Keratinocyte (primary cell): Measurements from ENCODE around the gene OR5V1. TPM values are rescaled to one million over a fixed set of nuclear protein-coding genes. Genes with fewer than 3 reads are reported as not detected.

Experiments
- DNase-seq: peaks from one replicate; pipeline ENCODE4 v3.0.0-alpha.2; 2011; ENCODE audit warnings: low read depth, missing footprints, low spot score
- FAIRE-seq: peaks from 2 replicates; lab custom pipeline; 2011; peaks lifted over from hg19 to GRCh38; lab: Jason Lieb, UNC
- H2AFZ ChIP-seq: 2 replicates; pipeline ENCODE4 v1.6.0; 2012; ENCODE audit warnings: low read length, control low read depth, inconsistent platforms; ENCODE audit not compliant: control insufficient read depth
- H3K27ac ChIP-seq: 2 replicates; pipeline ENCODE4 v1.5.1; 2011; ENCODE audit warnings: low read length; ENCODE audit not compliant: control insufficient read depth, insufficient read depth
- H3K27me3 ChIP-seq: 3 replicates; pipeline ENCODE4 v1.6.0; 2011; ENCODE audit warnings: low read length; ENCODE audit not compliant: control insufficient read depth, insufficient read depth; ENCODE audit errors: extremely low read depth
- H3K36me3 ChIP-seq, 2 experiments: 2 replicates in 1 of 2; 3 replicates in 1 of 2; pipeline ENCODE4 v1.5.1; 2011; ENCODE audit warnings: low read length in 2 of 2, mild to moderate bottlenecking in 1 of 2; ENCODE audit not compliant: control insufficient read depth in 2 of 2, insufficient read depth in 2 of 2; ENCODE audit errors: extremely low read depth in 1 of 2
- H3K4me1 ChIP-seq: 3 replicates; pipeline ENCODE4 v1.5.1; 2011; ENCODE audit warnings: low read length; ENCODE audit not compliant: control insufficient read depth, insufficient read depth; ENCODE audit errors: extremely low read depth
- H3K4me2 ChIP-seq: 3 replicates; pipeline ENCODE4 v1.6.0; 2011; ENCODE audit warnings: low read depth, low read length; ENCODE audit not compliant: control insufficient read depth, insufficient read depth; ENCODE audit errors: extremely low read depth
- H3K4me3 ChIP-seq, 3 experiments: fragments of 200-600 bp in 1 of 3; sonication (generic) in 1 of 3; 2 replicates in 2 of 3; 3 replicates in 1 of 3; pipeline ENCODE4 v1.5.1; 2011 to 2016; ENCODE audit warnings: low read length in 3 of 3, mild to moderate bottlenecking in 3 of 3, control low read depth in 2 of 3, inconsistent platforms in 1 of 3, low read depth in 1 of 3, mixed read lengths in 1 of 3, mixed run types in 1 of 3, moderate library complexity in 1 of 3; ENCODE audit not compliant: control insufficient read depth in 2 of 3, insufficient read depth in 2 of 3; ENCODE audit errors: extremely low read depth in 1 of 3
- H3K79me2 ChIP-seq: 2 replicates; pipeline ENCODE4 v1.6.0; 2012; ENCODE audit warnings: low read length; ENCODE audit not compliant: control insufficient read depth, insufficient read depth
- H3K9ac ChIP-seq: 3 replicates; pipeline ENCODE4 v1.6.0; 2011; ENCODE audit warnings: low read length; ENCODE audit not compliant: control insufficient read depth, insufficient read depth; ENCODE audit errors: extremely low read depth
- H3K9me1 ChIP-seq: 3 replicates; pipeline ENCODE4 v1.6.0; 2011; ENCODE audit warnings: low read length; ENCODE audit not compliant: control insufficient read depth, insufficient read depth; ENCODE audit errors: extremely low read depth
- H3K9me3 ChIP-seq: 2 replicates; pipeline ENCODE4 v1.5.1; 2012; ENCODE audit warnings: low read depth, low read length; ENCODE audit not compliant: control insufficient read depth
- H4K20me1 ChIP-seq: 3 replicates; pipeline ENCODE4 v1.6.0; 2011; ENCODE audit warnings: low read length; ENCODE audit not compliant: control insufficient read depth, insufficient read depth; ENCODE audit errors: extremely low read depth
- EZH2 ChIP-seq: IDR thresholded peaks from one replicate; pipeline ENCODE4 v1.6.1; 2012; ENCODE audit warnings: inconsistent platforms, mild to moderate bottlenecking, low read length, moderate library complexity
- dilution Hi-C: fragments of 300-500 bp; cut with MboI; formaldehyde crosslinking; loops from one replicate; pipeline ENCODE4 v1.7.0; 2020; ENCODE audit warnings: low sequenced_read_pairs; ENCODE audit not compliant: extremely low pct_ligation_motif_present
- polyA minus RNA-seq, 3 experiments: library from RNA; depleted of rRNA, polyadenylated mRNA; stranded (reverse); fragments of >200 nt; gene quantifications; 1 replicate in 1 of 3; 2 replicates in 1 of 3; 3 replicates in 1 of 3; pipeline ENCODE4 v1.2.3, GENCODE V29; 2011
- polyA plus RNA-seq, 5 experiments: library from polyadenylated mRNA; depleted of rRNA in 3 of 5; stranded (reverse) in 3 of 5; stranded (forward) in 1 of 5; unstranded in 1 of 5; fragments of >200 nt; gene quantifications; 1 replicate in 1 of 5; 2 replicates in 3 of 5; 3 replicates in 1 of 5; pipeline versions ENCODE4 v1.2.1 to v1.2.3, GENCODE V29; 2011 to 2012; ENCODE audit warnings: missing spikeins in 2 of 5, low read depth in 1 of 5, low replicate concordance in 1 of 5
- TF ChIP-seq, protein P1 (sequence below), 3 experiments: IDR thresholded peaks in 1 of 3; conservative IDR thresholded peaks in 1 of 3; optimal IDR thresholded peaks in 1 of 3; 2 replicates in 2 of 3; 3 replicates in 1 of 3; pipeline versions ENCODE3 to v1.5.1; 2011; ENCODE audit warnings: low read length in 3 of 3, mild to moderate bottlenecking in 3 of 3, moderate library complexity in 2 of 3, control low read depth in 1 of 3, inconsistent platforms in 1 of 3; ENCODE audit not compliant: insufficient read depth in 2 of 3; ENCODE audit errors: extremely low read depth in 1 of 3

The OR5V1 gene
- polyA plus RNA-seq (not detected in 3 replicates), polyA minus RNA-seq (not detected in 3 replicates)
- not detected for polyA plus RNA-seq (2011; ENCODE audit: low read depth)
- polyA plus RNA-seq (2011; cell fraction: cytosol; rRNA removed), result not detected in 2 replicates
- polyA plus RNA-seq (2011; cell fraction: nucleus; rRNA removed), result not detected in 2 replicates
- not detected in 2 replicates for polyA plus RNA-seq (2012; ENCODE audit: low replicate concordance)
- not detected for polyA minus RNA-seq (2011; cell fraction: cytosol; rRNA and poly(A)+ RNA removed)
- not detected in 2 replicates for polyA minus RNA-seq (2011; cell fraction: nucleus; rRNA and poly(A)+ RNA removed)

DNA sequence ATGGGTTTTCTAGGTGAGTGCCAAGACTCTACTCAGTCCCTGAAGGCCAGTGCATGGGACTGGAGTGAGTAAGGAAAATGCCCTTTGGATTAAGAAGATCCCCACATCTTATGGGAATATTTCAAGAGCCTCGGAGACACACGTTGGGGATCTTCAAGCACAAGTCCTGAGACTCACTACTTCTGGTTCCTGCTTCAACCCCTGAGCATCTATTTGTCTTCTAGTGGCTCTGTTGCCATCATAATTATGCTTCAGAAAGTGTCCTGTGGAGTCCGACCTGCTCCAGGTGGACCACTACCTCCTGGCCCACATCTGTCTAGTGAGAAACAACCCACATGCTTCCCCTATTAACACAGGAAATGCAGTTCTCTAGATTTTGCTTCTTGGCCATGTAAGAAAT lies at the start of gene OR5V1:
OR5V1 (minus strand) TSS at position 101 of the 400 bp plus-strand sequence. CDS start 12,670 bp downstream, outside the sequence.
- no peak within 1 kb of the TSS for H2AFZ ChIP-seq
- dilution Hi-C loops, result no loop called here
- no peaks in the 10 kb centered on the region for H3K79me2 ChIP-seq
- no peaks in the 10 kb centered on the region for H4K20me1 ChIP-seq
- DNase-seq (no peak), FAIRE-seq (no peak)
- H3K4me1 ChIP-seq, result no peaks in the 10 kb centered on the region
- H3K9me1 ChIP-seq, result no peaks in the 10 kb centered on the region
- no peaks in the 10 kb centered on the region for H3K27me3 ChIP-seq
- H3K4me2 ChIP-seq, result no peak within 1 kb of the TSS
- H3K4me3 ChIP-seq, result no peak within 1 kb of the TSS
- H3K36me3 ChIP-seq, result no peaks in the 10 kb centered on the region
- H3K9me3 ChIP-seq, result no peaks in the 10 kb centered on the region
- TF ChIP-seq EZH2, result no peak
- TF ChIP-seq, protein P1, sequence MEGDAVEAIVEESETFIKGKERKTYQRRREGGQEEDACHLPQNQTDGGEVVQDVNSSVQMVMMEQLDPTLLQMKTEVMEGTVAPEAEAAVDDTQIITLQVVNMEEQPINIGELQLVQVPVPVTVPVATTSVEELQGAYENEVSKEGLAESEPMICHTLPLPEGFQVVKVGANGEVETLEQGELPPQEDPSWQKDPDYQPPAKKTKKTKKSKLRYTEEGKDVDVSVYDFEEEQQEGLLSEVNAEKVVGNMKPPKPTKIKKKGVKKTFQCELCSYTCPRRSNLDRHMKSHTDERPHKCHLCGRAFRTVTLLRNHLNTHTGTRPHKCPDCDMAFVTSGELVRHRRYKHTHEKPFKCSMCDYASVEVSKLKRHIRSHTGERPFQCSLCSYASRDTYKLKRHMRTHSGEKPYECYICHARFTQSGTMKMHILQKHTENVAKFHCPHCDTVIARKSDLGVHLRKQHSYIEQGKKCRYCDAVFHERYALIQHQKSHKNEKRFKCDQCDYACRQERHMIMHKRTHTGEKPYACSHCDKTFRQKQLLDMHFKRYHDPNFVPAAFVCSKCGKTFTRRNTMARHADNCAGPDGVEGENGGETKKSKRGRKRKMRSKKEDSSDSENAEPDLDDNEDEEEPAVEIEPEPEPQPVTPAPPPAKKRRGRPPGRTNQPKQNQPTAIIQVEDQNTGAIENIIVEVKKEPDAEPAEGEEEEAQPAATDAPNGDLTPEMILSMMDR (optimal IDR thresholded peaks at IDR 0.05 in 1 of 3, IDR thresholded peaks at IDR 0.05 in 1 of 3, conservative IDR thresholded peaks at IDR 0.05 in 1 of 3; ENCODE audit: extremely low read depth in 1 of 3, insufficient read depth in 2 of 3, low read length in 3 of 3), result no peak
- H3K27ac ChIP-seq, result no peak within 1 kb of the TSS
- H3K9ac ChIP-seq, result no peak within 1 kb of the TSS

DNA sequence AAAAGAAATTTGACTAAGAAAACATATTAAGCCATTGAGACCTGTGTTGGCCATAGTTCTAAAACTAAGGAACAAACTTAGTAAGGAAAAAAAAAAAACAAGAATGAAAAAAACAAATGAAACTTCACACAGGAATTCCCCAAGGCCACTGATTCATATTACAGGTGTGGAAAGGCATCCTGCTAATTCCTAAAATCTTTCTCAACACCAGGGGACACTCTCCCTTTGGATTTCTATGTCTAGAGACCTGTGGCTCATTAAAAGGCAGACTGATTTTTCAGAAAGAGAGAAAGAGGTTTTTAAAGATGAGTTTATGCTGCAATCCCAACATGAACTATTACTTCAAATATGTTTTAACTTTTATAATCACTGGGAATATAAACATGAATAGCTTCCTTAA lies 45.9 kb upstream of the OR5V1 start, which contains the start of gene OR12D1:
OR12D1 (plus strand) TSS at position 341 of the 400 bp plus-strand sequence.
- no peak within 1 kb of the TSS for H3K9ac ChIP-seq
- TF ChIP-seq, protein P1 (optimal IDR thresholded peaks at IDR 0.05 in 1 of 3, IDR thresholded peaks at IDR 0.05 in 1 of 3, conservative IDR thresholded peaks at IDR 0.05 in 1 of 3; ENCODE audit: extremely low read depth in 1 of 3, insufficient read depth in 2 of 3, low read length in 3 of 3), result peak in 2 of 3 experiments; percentile 47 to 54
- no peak for TF ChIP-seq EZH2
- H3K36me3 ChIP-seq, result no peaks in the 10 kb centered on the region
- H3K9me1 ChIP-seq, result no peaks in the 10 kb centered on the region
- H3K27ac ChIP-seq, result no peak within 1 kb of the TSS
- H3K9me3 ChIP-seq, result no peaks in the 10 kb centered on the region
- DNase-seq (peak; percentile 1), FAIRE-seq (peak; percentile 17)
- no peaks in the 10 kb centered on the region for H3K4me1 ChIP-seq
- no peaks in the 10 kb centered on the region for H3K27me3 ChIP-seq
- H3K4me3 ChIP-seq, result no peak within 1 kb of the TSS
- H3K79me2 ChIP-seq, result no peaks in the 10 kb centered on the region
- no peak within 1 kb of the TSS for H3K4me2 ChIP-seq
- H2AFZ ChIP-seq, result no peak within 1 kb of the TSS
- H4K20me1 ChIP-seq, result no peaks in the 10 kb centered on the region
- dilution Hi-C loops, result no loop called here
